GM12801 (cell line): ENCODE results near the gene AAR2.

Experiments
- CTCF ChIP-seq: IDR thresholded peaks from one replicate; pipeline ENCODE4 v1.5.1; 2011; ENCODE audit warnings: control low read depth; ENCODE audit not compliant: insufficient read length; ENCODE audit errors: extremely low read depth

The AAR2 gene

GRCh38 chr20:36219671-36220220 lies 16.5 kb upstream of the AAR2 start:
- TF ChIP-seq CTCF = no peak

GRCh38 chr20:36225666-36226065 lies 10.6 kb upstream of the AAR2 start:
- TF ChIP-seq CTCF = no peak

- TF ChIP-seq CTCF = no peak
Measured at GRCh38 chr20:36228770-36229169, 7.5 kb upstream of the AAR2 start.

GRCh38 chr20:36230019-36230418 lies 6.3 kb upstream of the AAR2 start:
- no peak for TF ChIP-seq CTCF

- TF ChIP-seq CTCF = no peak
Measured at GRCh38 chr20:36231331-36231730, 4.9 kb upstream of the AAR2 start.

- TF ChIP-seq CTCF = no peak
Measured at GRCh38 chr20:36234771-36235320, 1.4 kb upstream of the AAR2 start.

GRCh38 chr20:36236786-36237121 lies 476 bp downstream of the AAR2 start:
- TF ChIP-seq CTCF = no peak

GRCh38 chr20:36237477-36237876 lies 1.2 kb downstream of the AAR2 start:
- no peak for TF ChIP-seq CTCF
